WTC11 (cell line): ENCODE data around the gene MASP1. TPM values are rescaled to one million over a fixed set of nuclear protein-coding genes. Genes with fewer than 3 reads are reported as not detected.

Experiments
- ATAC-seq: fragments of 200-7000 bp; cut with Tn5 transposase; 2 replicates; pipeline ENCODE4 v1.10.0; 2021; ENCODE audit warnings: mild to moderate bottlenecking, moderate library complexity
- CTCF ChIA-PET: fragments of 300-600 bp; sonication (Branson Sonifier 250); formaldehyde crosslinking; loops from one replicate; lab custom pipeline; 2021; ENCODE audit warnings: antibody characterized with exemption; lab: Charles Lee
- POLR2A ChIA-PET: fragments of 350-600 bp; sonication (Branson Sonifier 250); formaldehyde crosslinking; loops from one replicate; lab custom pipeline; 2021; ENCODE audit warnings: antibody characterized with exemption; lab: Charles Lee
- DNase-seq: peaks from one replicate; pipeline ENCODE4 v3.0.0; 2021; ENCODE audit warnings: low spot score
- H3K27ac Mint-ChIP-seq: 2 replicates; pipeline ENCODE4 v1.8.0; 2021; ENCODE audit warnings: mixed read lengths
- H3K27me3 Mint-ChIP-seq: 2 replicates; pipeline ENCODE4 v1.8.0; 2021; ENCODE audit warnings: low read depth, mild to moderate bottlenecking, moderate library complexity, mixed read lengths
- H3K36me3 Mint-ChIP-seq: 2 replicates; pipeline ENCODE4 v1.8.0; 2021; ENCODE audit warnings: mixed read lengths
- H3K4me1 Mint-ChIP-seq: 2 replicates; pipeline ENCODE4 v1.8.0; 2022; ENCODE audit warnings: mixed read lengths
- H3K4me3 Mint-ChIP-seq: 2 replicates; pipeline ENCODE4 v1.8.0; 2021; ENCODE audit warnings: mild to moderate bottlenecking, moderate library complexity, mixed read lengths
- H3K9me3 Mint-ChIP-seq: 2 replicates; pipeline ENCODE4 v1.8.0; 2021; ENCODE audit warnings: mixed read lengths
- CBFB ChIP-seq: sonication (generic); formaldehyde crosslinking; IDR thresholded peaks from 2 replicates; pipeline ENCODE4 v1.8.1; 2022; ENCODE audit warnings: mild to moderate bottlenecking, low read depth, missing genetic modification reagents
- ELF4 ChIP-seq: sonication (generic); formaldehyde crosslinking; IDR thresholded peaks from 2 replicates; pipeline ENCODE4 v1.8.1; 2022; ENCODE audit warnings: low read depth, mild to moderate bottlenecking, moderate library complexity, missing genetic modification reagents
- GRHL2 ChIP-seq: fragments of 250-450 bp; sonication (Bioruptor Pico); IDR thresholded peaks from 2 replicates; pipeline ENCODE4 v1.8.0; 2022; ENCODE audit warnings: mild to moderate bottlenecking, moderate library complexity; ENCODE audit not compliant: insufficient replicate concordance, severe bottlenecking
- NFATC4 ChIP-seq: fragments of 250-450 bp; sonication (Bioruptor Pico); IDR thresholded peaks from 2 replicates; pipeline ENCODE4 v1.9.0; 2021; ENCODE audit warnings: mild to moderate bottlenecking
- NFE2L1 ChIP-seq: sonication (generic); formaldehyde crosslinking; IDR thresholded peaks from 2 replicates; pipeline ENCODE4 v1.8.1; 2023; ENCODE audit warnings: missing genetic modification reagents
- NR1H2 ChIP-seq: sonication (generic); formaldehyde crosslinking; IDR thresholded peaks from 2 replicates; pipeline ENCODE4 v1.9.0; 2021; ENCODE audit warnings: mild to moderate bottlenecking, moderate library complexity, missing genetic modification reagents
- SMAD4 ChIP-seq: sonication (generic); formaldehyde crosslinking; IDR thresholded peaks from 2 replicates; pipeline ENCODE4 v1.8.0; 2022; ENCODE audit warnings: mild to moderate bottlenecking, missing genetic modification reagents
- TCF7 ChIP-seq: sonication (generic); formaldehyde crosslinking; IDR thresholded peaks from 2 replicates; pipeline ENCODE4 v1.8.0; 2022; ENCODE audit warnings: mild to moderate bottlenecking, low read depth, missing genetic modification reagents, moderate library complexity
- TP53 ChIP-seq: sonication (generic); formaldehyde crosslinking; IDR thresholded peaks from 2 replicates; pipeline ENCODE4 v1.8.1; 2023; ENCODE audit warnings: mild to moderate bottlenecking, missing genetic modification reagents
- ZNF121 ChIP-seq: sonication (generic); formaldehyde crosslinking; IDR thresholded peaks from 2 replicates; pipeline ENCODE4 v1.8.0; 2023; ENCODE audit warnings: missing genetic modification reagents
- total RNA-seq: library from RNA; stranded (reverse); gene quantifications from 3 replicates; pipeline ENCODE4 v1.2.3, GENCODE V29; 2021
- TF ChIP-seq, protein P1 (sequence below): sonication (generic); formaldehyde crosslinking; IDR thresholded peaks from 2 replicates; pipeline ENCODE4 v1.8.0; 2023; ENCODE audit warnings: mild to moderate bottlenecking, missing genetic modification reagents
- TF ChIP-seq, protein P2 (sequence below): sonication (generic); formaldehyde crosslinking; IDR thresholded peaks from 2 replicates; pipeline ENCODE4 v1.8.1; 2022; ENCODE audit warnings: mild to moderate bottlenecking, missing genetic modification reagents, moderate library complexity, borderline replicate concordance
- TF ChIP-seq, protein P3 (sequence below): sonication (generic); formaldehyde crosslinking; IDR thresholded peaks from 2 replicates; pipeline ENCODE4 v1.8.1; 2023; ENCODE audit warnings: mild to moderate bottlenecking, missing genetic modification reagents, moderate library complexity
- TF ChIP-seq, protein P4 (sequence below): sonication (generic); formaldehyde crosslinking; IDR thresholded peaks from 2 replicates; pipeline ENCODE4 v1.8.0; 2023; ENCODE audit warnings: missing genetic modification reagents
- TF ChIP-seq, protein P5 (sequence below): sonication (generic); formaldehyde crosslinking; IDR thresholded peaks from 2 replicates; pipeline ENCODE4 v1.8.1; 2023; ENCODE audit warnings: mild to moderate bottlenecking, moderate library complexity, missing genetic modification reagents
- TF ChIP-seq, protein P6 (sequence below): fragments of 250-450 bp; sonication (Bioruptor Pico); IDR thresholded peaks from 2 replicates; pipeline ENCODE4 v1.9.0; 2021; ENCODE audit warnings: mild to moderate bottlenecking, borderline replicate concordance

Gene MASP1
- total RNA-seq, 1 experiment from 2014 or later: 2.2 TPM

DNA sequence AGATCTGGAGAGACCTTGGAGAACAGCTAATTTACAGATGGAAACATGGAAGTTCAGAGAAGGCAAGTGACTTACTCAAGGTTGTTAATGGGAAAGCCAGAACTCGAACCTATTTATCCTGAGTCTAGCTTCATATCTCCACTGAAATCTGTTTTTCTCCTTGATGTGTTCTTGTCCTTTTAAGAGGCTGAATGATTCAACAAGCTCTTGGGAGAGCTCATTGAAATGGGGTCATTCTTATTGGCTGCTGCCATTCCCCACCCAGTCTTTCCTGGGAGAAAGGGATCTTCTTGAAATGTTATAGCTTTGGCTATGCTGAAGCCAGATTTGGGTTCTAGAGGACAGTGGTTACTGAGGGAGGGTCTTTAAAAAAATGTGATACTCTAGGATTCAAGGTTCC, 53.3 kb downstream of the MASP1 start:
- Mint-ChIP-seq H3K4me3 (no peak overlapping the region), H3K36me3 (peaks cover 5% of the 10 kb centered on the region), H3K4me1 (no peaks in the 10 kb centered on the region), H3K27ac (no peak overlapping the region), H3K9me3 (peaks cover 25% of the 10 kb centered on the region), H3K27me3 (peaks cover 3% of the 10 kb centered on the region)
- no peak for TF ChIP-seq NR1H2
- TF ChIP-seq GRHL2 (CRISPR knock-in tag): no peak
- no peak for TF ChIP-seq NFE2L1 (CRISPR knock-in tag)
- TF ChIP-seq, protein P1, sequence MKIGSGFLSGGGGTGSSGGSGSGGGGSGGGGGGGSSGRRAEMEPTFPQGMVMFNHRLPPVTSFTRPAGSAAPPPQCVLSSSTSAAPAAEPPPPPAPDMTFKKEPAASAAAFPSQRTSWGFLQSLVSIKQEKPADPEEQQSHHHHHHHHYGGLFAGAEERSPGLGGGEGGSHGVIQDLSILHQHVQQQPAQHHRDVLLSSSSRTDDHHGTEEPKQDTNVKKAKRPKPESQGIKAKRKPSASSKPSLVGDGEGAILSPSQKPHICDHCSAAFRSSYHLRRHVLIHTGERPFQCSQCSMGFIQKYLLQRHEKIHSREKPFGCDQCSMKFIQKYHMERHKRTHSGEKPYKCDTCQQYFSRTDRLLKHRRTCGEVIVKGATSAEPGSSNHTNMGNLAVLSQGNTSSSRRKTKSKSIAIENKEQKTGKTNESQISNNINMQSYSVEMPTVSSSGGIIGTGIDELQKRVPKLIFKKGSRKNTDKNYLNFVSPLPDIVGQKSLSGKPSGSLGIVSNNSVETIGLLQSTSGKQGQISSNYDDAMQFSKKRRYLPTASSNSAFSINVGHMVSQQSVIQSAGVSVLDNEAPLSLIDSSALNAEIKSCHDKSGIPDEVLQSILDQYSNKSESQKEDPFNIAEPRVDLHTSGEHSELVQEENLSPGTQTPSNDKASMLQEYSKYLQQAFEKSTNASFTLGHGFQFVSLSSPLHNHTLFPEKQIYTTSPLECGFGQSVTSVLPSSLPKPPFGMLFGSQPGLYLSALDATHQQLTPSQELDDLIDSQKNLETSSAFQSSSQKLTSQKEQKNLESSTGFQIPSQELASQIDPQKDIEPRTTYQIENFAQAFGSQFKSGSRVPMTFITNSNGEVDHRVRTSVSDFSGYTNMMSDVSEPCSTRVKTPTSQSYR: no peak
- TF ChIP-seq, protein P2, sequence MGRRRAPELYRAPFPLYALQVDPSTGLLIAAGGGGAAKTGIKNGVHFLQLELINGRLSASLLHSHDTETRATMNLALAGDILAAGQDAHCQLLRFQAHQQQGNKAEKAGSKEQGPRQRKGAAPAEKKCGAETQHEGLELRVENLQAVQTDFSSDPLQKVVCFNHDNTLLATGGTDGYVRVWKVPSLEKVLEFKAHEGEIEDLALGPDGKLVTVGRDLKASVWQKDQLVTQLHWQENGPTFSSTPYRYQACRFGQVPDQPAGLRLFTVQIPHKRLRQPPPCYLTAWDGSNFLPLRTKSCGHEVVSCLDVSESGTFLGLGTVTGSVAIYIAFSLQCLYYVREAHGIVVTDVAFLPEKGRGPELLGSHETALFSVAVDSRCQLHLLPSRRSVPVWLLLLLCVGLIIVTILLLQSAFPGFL (CRISPR knock-in tag): no peak
- TF ChIP-seq, protein P3, sequence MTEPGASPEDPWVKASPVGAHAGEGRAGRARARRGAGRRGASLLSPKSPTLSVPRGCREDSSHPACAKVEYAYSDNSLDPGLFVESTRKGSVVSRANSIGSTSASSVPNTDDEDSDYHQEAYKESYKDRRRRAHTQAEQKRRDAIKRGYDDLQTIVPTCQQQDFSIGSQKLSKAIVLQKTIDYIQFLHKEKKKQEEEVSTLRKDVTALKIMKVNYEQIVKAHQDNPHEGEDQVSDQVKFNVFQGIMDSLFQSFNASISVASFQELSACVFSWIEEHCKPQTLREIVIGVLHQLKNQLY (CRISPR knock-in tag): no peak
- no peak for TF ChIP-seq TCF7
- TF ChIP-seq ZNF121 (CRISPR knock-in tag): no peak
- TF ChIP-seq, protein P4, sequence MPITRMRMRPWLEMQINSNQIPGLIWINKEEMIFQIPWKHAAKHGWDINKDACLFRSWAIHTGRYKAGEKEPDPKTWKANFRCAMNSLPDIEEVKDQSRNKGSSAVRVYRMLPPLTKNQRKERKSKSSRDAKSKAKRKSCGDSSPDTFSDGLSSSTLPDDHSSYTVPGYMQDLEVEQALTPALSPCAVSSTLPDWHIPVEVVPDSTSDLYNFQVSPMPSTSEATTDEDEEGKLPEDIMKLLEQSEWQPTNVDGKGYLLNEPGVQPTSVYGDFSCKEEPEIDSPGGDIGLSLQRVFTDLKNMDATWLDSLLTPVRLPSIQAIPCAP (CRISPR knock-in tag): no peak
- no peak for TF ChIP-seq TP53 (CRISPR knock-in tag)
- TF ChIP-seq CBFB (CRISPR knock-in tag): no peak
- TF ChIP-seq ELF4: no peak
- TF ChIP-seq, protein P5, sequence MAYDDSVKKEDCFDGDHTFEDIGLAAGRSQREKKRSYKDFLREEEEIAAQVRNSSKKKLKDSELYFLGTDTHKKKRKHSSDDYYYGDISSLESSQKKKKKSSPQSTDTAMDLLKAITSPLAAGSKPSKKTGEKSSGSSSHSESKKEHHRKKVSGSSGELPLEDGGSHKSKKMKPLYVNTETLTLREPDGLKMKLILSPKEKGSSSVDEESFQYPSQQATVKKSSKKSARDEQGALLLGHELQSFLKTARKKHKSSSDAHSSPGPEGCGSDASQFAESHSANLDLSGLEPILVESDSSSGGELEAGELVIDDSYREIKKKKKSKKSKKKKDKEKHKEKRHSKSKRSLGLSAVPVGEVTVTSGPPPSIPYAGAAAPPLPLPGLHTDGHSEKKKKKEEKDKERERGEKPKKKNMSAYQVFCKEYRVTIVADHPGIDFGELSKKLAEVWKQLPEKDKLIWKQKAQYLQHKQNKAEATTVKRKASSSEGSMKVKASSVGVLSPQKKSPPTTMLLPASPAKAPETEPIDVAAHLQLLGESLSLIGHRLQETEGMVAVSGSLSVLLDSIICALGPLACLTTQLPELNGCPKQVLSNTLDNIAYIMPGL (CRISPR knock-in tag): no peak
- TF ChIP-seq, protein P6, sequence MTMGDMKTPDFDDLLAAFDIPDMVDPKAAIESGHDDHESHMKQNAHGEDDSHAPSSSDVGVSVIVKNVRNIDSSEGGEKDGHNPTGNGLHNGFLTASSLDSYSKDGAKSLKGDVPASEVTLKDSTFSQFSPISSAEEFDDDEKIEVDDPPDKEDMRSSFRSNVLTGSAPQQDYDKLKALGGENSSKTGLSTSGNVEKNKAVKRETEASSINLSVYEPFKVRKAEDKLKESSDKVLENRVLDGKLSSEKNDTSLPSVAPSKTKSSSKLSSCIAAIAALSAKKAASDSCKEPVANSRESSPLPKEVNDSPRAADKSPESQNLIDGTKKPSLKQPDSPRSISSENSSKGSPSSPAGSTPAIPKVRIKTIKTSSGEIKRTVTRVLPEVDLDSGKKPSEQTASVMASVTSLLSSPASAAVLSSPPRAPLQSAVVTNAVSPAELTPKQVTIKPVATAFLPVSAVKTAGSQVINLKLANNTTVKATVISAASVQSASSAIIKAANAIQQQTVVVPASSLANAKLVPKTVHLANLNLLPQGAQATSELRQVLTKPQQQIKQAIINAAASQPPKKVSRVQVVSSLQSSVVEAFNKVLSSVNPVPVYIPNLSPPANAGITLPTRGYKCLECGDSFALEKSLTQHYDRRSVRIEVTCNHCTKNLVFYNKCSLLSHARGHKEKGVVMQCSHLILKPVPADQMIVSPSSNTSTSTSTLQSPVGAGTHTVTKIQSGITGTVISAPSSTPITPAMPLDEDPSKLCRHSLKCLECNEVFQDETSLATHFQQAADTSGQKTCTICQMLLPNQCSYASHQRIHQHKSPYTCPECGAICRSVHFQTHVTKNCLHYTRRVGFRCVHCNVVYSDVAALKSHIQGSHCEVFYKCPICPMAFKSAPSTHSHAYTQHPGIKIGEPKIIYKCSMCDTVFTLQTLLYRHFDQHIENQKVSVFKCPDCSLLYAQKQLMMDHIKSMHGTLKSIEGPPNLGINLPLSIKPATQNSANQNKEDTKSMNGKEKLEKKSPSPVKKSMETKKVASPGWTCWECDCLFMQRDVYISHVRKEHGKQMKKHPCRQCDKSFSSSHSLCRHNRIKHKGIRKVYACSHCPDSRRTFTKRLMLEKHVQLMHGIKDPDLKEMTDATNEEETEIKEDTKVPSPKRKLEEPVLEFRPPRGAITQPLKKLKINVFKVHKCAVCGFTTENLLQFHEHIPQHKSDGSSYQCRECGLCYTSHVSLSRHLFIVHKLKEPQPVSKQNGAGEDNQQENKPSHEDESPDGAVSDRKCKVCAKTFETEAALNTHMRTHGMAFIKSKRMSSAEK (CRISPR knock-in tag): no peak
- no peak for TF ChIP-seq SMAD4
- no peak for TF ChIP-seq NFATC4 (CRISPR knock-in tag)
- CTCF ChIA-PET: interaction anchor here (1.1 kb wide), 1 partner anchor 73 kb away, joined by 3 read pairs; no protein-coding TSS in a partner anchor
- DNase-seq (no peak), ATAC-seq (no peak)
- POLR2A ChIA-PET: no interaction called here
